HG03520 (cell line): Measurements from ENCODE around the gene PCED1B.
"Not testable (repeated sequence)": the region's sequence is repeated elsewhere in the genome, so short reads cannot be mapped to it uniquely, and the experiment has no call there.

Experiments used
- ATAC-seq: cut with Tn5 transposase; IDR thresholded peaks from one replicate; pipeline ENCODE4 v1.9.1; 2021; ENCODE audit warnings: mild to moderate bottlenecking, moderate library complexity; ENCODE audit not compliant: unreplicated experiment

PCED1B gene

DNA sequence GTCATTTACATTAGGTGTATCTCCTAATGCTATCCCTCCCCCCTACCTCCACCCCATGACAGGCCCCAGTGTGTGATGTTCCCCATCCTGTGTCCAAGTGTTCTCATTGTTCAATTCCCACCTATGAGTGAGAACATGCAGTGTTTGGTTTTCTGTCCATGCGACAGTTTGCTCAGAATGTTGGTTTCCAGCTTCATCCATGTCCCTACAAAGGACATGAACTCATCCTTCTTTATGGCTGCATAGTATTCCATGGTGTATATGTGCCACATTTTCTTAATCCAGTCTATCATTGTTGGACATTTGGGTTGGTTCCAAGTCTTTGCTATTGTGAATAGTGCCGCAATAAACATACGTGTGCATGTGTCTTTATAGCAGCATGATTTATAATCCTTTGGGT, 37.9 kb downstream of the PCED1B start:
- not testable (repeated sequence) for ATAC-seq

DNA sequence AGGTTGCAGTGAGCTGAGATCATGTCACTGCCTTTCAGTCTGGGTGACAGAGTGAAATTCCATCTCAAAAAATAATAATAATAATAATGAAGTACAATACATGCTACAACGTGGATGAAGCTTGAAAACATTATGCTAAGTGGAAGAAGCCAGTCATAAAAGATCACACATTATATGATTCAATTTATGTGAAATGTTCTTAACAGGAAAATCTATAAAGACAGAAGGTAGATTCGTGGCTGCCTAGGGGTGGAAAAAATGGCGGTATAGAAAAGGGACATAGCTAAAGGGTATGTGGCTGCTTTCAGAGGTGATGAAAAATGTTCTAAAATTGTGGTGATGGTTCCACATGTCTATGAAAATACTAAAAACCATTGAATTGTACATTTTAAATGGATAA, 41.3 kb downstream of the PCED1B start:
- no peak for ATAC-seq

DNA sequence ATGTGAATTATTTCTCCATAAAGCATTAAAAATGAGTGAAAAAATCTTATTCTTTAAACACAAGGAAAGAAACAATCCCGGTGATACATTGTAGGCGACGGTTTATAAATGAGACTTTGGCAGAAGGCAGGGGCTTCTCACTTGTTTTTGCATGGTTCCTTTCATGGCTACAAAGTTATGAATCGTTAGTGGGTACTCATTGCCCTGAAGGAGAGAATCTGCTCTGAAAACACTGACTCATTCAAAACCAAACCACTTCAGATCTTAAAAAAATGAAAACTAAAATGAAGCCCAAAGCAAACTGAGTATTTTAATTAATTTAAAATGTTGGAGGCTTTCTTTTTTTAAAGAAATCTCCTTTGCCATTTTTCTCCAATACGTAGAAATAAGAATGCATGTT, 41.7 kb downstream of the PCED1B start:
- ATAC-seq: no peak

DNA sequence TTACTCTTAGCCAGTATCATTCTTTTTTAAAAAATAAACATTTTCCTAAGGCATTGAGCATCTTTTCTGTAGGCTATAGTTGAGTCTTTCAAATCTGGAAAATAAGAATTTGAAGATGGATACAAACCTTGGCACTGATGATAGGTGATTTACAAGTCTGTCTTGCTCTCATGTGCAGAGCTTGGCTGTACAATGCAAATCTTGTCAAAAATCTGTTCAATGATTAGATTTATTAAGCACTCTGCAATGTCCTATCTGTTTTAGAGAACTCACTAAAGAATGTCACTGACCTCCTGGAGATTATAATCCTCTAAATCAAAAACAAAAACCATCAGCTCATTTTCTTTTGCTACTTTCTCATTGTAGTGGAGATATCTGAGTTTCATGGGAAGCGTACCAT, 43.2 kb downstream of the PCED1B start:
- no peak for ATAC-seq

DNA sequence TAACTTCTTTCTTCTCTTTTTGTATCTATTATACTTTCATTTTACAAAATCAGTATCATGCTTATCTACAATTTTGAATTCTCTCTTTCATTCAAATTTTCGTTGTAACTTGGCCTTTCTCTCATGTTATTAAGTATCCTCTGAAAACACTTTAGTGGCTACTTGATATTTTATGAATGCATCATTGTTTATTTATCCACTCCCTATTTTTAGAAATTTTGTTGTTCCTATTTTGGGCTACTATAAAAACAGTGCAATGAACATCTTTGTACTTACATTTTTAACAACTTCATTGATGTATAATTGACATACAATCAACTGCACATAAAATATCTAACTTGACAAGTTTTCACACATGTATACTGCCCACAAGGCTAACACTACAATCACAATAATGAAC, 44.3 kb downstream of the PCED1B start:
- ATAC-seq: no peak

DNA sequence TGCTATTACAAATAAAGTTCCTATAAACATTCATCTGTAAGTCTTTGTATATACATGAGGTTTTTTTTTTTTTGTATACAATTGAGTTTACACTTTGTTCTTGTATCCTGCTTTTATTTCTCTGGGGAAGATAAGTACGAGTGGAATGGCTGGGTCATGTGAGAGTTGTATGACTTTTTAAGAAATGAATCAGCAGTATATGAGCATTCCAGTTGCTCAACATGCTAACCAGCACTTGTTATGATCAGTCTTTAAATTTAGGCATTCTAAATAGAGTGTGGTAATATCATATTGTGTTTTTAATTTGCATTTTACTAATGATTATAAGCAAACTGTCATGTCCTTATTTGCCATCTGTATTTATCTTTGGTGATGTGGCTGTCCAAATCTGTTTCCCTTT, 45.0 kb downstream of the PCED1B start:
- no peak for ATAC-seq

DNA sequence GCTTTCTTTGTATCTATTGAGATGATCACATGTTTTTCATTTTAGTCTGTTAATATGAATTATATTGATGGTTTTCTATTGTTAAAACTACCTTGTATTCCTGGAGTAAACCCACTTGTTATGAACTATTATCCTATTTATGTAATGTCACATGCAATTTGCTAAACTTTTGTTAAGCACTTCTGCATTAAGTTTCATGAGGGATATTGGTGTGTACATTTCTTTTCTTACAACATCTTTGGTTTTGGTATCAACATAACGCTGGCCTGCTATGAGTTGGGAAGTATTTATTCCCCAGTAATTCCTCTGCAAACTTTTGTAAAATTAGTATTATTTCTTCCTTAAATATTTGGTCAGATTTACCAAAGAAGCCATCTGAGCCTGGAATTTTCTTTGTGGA, 46.8 kb downstream of the PCED1B start:
- ATAC-seq: no peak

DNA sequence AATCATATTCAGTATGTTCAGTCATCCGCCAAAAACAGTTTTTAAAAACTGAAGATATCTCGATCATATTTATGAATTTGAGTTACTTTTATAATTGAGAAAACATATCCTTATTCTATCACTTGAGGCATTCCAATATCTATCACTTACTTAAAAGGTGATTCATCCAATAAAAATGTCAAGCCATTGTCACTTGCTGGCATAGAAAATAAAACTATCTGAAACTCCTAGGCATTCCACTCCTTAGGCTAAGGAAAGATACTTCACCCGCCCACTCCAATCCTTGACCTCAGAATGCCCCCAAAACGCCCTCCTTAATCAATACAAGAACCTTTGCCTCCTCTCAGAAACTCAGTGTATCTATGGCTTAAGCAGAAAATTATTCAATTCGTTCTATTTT, 51.6 kb downstream of the PCED1B start:
- no peak for ATAC-seq

DNA sequence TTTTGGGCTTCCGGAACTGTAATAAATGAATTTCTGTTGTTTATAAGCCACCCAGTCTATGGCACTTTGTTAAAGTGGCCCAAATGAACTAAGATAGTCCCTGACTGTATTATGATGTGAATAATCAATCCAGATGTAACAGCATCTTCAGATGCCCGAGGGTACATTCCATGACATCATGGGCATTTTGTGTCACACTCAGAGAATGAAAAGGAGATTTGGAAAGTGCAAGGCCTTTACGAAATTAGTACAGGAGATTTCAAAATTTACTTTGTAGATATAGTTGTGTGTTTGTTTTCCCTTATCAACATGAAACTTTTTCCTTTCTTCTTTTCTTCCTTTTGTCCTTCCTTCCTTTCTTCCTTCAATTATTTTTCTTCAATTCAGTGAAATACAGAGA, 54.6 kb downstream of the PCED1B start:
- no peak for ATAC-seq

DNA sequence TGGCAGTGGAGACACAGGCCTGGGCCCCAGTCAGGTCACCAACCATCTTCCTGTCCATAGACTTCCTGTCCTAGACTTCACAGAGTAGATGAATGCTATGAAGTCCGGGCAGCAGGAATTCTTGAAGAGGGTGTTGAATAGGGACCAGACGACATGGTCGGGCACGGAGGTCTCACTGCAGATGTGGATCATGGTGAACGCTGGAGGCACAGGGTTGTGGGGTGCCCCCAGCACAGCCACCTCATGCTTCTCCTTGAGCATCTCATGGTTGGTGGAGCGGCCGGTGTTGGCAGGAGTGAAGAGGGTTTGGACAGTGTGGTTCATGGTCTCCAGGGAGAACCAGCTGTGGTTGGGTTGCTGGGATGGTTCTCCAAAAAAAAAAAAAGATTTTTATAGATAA, 56.2 kb downstream of the PCED1B start:
- no peak for ATAC-seq

DNA sequence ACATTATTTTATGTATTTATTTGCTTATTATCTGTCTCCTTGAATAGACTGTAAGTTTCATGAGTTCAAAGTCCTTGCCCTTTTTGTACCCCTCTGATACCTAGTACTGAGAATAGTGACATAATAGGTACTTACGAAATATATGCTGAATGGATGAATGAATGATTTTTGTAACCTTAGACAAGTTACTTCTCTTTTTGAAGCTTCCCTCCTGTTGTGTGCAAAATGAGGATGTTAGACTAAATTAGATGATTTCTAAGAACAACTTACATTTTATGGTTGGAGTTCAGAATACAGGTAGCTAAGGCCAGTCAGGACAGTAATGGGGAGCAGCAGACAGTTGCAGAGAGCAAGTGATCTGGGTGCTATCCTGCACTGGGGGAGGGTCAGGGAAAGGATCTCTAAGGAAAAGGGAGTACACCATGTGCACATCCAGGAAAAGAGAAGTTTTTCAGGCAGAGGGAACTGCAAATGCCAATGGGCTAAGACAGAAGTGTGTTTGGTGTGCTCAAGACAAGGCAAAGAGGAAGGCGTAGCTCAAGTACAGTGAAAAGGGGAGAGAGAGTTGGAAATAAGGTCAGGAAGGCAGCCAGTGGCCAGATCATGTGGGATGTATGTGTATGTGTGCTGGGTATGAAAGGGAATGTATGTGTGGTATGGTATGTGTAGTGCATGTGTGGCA, 59.7 kb downstream of the PCED1B start:
- ATAC-seq: no peak

DNA sequence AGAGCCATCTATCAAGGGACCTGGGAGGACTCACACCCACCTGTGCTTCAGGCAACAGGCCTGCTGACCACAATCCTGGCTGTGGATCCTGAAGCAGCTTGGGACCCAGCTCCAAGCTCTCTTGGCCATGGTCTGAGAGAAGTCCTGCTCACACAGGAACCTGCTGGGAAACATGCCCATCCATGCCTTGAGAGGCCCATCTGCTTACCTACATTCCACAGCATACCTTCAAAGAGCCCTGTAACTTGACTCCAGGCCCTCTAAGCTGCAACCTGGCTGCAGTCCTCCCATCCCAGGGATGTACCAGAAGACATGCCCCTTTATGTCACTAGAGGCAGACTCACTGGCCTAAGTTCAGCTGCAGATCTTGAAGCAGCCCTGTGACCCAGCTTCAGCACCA, 62.0 kb downstream of the PCED1B start:
- ATAC-seq: no peak

DNA sequence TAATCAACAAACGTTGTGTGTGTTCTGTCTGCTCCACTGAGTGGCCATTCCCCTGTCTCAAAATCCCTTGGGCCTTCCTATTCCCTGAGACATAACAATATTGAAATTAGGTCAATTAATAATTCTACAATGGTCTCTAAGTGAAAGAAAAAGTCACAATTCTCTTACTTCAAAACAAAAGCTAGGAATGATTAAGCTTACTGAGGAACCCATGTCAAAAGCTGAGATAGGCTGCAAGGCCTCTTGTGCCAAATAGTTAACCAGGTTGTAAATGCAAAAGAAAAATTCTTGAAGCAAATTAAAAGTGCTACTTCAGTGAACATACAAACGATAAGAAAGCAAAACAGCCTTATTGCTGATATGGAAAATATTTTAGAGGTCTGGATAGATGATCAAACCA, 65.3 kb downstream of the PCED1B start:
- ATAC-seq: no peak

DNA sequence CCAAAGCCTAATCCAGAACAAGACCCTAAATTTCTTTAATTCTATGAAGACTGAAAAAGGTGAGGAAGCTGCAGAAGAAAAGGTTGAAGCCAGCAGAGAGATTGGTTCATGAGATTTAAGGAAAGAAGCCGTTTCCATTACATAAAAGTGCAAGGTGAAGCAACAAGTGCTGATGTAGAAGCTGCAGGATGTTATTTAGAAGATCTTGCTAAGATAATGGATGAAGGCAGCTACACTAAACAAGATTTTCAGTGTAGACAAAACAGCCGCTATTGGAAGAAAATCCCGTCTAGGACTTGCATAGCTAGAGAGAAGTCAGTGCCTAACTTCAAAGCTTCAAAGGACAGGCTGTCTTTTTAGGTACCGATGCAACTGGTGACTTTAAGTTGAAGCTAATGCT, 65.8 kb downstream of the PCED1B start:
- ATAC-seq: no peak

DNA sequence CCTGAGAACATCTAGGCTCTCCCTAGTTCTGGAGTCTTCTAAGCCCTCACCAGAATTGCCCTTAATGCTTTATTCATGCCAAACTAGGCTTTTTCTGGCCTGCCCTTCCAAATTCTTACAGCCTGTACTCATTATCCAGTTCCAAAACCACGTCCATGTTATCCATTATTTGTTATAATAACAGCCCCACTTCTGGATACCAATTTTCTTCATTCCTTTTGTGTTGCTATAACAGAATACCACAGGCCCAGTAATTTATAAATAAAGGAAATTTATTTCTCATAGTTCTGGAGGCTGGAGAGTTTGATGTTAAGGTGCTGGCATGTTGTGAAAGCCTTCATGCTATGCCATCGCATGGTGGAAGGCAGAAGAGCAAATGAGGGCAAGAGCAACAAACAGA, 68.3 kb downstream of the PCED1B start:
- ATAC-seq: no peak

DNA sequence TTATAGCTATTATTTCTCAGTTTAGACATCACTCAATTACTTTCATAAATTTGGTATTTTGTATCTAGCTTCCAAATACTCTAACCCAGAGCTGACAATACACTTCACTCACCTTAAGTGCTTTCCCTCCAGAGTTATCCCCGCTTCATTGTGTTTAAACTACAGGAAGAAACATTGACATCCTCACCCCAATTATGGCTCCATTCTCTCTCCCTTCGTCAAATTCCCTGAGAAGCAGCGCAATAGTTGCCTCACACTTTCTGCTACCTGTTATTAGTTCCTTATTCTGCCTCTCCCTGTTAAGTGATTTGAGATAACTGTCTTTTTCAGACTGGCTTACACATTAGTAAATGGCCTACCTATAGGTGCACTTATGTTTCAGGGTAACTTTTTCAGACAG, 69.7 kb downstream of the PCED1B start:
- ATAC-seq: no peak

DNA sequence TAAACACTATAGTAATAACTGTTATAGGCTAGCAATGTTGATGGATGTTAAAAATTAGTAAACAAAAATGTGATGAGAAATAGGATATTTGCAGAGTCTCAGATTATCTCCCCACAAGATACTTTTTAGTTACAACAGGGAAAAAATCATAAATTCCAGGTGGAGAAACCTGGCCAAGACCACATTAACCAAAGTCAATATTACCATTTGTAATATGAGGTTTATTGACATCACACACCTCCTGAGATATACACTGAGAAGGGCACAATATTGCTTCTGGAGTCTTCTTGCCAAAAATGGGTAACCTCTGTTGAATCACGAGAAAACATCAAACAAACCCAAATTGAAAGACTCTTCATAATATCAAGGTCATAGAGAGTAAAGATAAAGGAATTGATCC, 72.7 kb downstream of the PCED1B start:
- no peak for ATAC-seq

DNA sequence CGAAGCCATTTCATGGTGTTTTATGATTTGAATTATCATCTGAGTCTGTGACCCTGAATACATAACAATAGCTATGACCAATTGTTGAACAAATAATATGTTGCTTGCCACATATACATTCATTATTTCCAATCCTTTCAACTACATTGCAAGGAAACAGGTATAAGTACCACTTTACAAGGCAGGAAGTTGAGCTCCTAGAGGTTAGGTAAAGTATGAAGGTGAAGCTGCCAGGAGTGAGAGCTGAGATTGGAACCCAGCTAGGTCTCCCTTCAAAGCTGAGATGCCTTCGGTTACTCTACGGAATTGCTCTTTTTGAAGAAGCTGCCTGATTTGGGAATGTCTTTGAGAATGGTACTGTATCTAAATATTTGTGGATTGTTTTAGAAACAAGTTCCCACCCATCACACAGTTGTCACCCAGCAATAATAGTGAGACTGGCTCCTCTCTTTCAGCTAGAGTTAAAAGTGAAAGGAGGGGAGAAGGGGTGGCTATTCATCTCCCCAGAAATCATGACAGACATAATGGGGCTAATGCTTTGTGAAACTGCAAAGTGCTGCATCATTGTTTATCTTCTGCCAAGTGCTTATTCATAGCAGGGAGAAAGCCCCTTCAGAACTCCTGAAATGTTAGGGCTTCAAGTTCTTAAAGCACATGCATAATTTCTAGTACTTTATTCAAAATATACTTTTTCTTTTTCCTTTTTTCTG, 76.2 kb downstream of the PCED1B start:
- ATAC-seq: no peak

DNA sequence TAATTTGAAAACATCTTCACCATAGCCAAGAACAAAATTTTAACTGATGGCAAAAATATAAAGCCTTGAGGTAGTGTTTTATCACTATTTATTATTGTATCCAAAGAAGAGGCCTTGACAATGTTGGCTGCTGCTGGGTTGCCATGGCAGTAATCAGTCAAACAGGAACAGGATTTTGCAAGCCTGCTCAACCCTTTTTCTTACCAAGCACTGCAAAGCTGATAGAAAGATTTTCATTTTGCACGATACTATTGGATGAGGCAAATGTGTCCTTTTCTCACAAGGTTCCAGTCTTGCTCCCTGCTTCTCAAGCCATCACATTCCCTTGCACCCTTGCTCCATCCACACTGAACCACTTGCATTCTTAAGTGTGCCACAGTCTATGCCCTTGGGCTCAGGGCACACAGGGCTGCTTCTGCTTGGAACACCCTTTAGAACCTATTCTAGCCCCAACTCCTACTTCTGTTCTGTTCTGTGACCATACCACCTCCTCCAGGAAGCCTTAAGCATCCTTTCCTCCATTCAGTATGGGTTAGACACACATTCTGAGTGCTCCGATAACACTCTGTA, 76.8 kb downstream of the PCED1B start:
- ATAC-seq: no peak

DNA sequence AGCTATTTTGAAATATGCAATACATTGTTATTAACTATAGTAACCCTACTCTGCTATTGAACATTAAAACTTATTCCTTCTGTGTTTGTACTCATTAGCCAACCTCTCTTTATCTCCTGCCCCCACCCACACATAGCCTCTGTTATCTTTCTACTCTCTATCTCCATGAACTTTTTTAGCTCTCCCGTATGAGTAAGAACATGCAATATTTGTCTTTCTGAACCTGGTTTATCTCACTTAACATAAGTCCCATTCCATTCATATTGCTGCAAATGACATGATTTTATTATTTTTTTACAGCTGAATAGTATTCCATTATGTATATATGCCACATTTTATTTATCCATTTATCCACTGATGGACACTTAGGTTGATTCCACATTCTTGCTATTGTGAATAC, 79.4 kb downstream of the PCED1B start:
- ATAC-seq: no peak

DNA sequence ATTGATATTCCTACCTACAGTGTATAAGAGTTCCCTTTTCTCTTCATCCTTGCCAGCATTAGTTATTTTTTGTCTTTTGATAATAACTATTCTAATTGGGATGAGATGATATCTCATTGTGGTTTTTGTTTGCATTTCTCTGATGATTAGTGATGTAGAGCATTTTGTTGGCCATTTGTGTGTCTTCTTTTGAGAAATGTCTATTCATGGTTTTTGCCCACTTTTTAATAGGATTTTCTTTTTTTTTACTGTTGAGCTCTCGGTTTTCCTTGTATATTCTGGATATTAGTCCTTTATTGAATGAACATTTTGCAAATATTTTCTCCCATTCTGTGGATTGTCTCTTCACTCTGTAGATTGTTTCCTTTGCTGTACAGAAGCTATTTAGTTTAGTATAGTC, 79.9 kb downstream of the PCED1B start:
- ATAC-seq: no peak
